ENCODE data around the gene CDKN3. TPM values are rescaled to one million over a fixed set of nuclear protein-coding genes. Genes with fewer than 3 reads are reported as not detected.

Gene CDKN3
- total RNA-seq, 1 donor from 2014 or later, result 10.3 TPM

DNA sequence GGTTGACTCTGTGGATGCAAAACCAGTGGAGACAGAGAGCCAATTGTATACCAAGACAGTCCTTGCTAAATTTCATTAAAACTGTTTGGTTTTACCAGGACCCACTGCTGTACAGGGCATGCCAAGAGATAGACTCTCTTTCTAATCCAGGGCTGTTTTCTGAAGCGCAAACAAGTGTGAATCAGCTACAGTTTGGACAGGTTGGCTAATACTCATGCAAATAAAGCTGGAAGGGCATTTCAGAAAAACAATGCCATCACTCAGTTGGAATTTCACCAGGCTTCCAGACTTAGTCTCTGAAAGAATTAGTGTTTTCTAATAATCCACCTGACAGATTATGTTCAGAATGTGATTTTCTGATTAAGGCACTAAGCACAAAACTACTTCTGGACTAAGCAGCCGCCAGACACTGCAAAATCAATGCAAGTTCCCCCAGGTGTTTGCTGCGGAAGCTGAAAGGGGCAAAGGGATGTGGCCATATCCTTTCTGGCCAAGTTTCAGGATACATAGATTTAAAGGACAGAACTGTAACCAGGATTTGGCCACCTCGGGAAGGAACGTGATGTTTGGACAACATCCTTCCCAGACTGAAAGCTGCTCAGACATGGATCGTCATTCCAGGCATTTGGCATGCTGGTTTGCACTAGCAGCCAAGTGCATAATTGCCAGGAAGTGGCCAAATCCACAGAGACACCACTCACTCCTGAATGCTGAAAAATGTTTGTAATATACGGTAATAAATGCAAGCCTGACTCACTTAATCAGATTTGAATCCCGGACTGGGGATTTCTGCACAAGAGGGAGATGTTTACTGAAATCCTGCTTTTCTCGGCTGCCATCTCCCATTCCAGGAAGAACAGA is 32.0 kb upstream of the CDKN3 start:
- Mint-ChIP-seq H3K9me3 (peaks cover under 1% of the 10 kb centered on the region), H3K36me3 (no peaks in the 10 kb centered on the region), H3K27me3 (ENCODE audit: low read depth) (no peaks in the 10 kb centered on the region), H3K4me1 (peaks cover 21% of the 10 kb centered on the region), H3K4me3 (no peak overlapping the region), H3K27ac (no peak overlapping the region)
- TF ChIP-seq CTCF (IDR thresholded peaks at IDR 0.05; ENCODE audit: unreplicated experiment), result no peak
- DNase-seq (ENCODE audit: low spot score in 2 of 2, unreplicated experiment in 2 of 2), result no peak

DNA sequence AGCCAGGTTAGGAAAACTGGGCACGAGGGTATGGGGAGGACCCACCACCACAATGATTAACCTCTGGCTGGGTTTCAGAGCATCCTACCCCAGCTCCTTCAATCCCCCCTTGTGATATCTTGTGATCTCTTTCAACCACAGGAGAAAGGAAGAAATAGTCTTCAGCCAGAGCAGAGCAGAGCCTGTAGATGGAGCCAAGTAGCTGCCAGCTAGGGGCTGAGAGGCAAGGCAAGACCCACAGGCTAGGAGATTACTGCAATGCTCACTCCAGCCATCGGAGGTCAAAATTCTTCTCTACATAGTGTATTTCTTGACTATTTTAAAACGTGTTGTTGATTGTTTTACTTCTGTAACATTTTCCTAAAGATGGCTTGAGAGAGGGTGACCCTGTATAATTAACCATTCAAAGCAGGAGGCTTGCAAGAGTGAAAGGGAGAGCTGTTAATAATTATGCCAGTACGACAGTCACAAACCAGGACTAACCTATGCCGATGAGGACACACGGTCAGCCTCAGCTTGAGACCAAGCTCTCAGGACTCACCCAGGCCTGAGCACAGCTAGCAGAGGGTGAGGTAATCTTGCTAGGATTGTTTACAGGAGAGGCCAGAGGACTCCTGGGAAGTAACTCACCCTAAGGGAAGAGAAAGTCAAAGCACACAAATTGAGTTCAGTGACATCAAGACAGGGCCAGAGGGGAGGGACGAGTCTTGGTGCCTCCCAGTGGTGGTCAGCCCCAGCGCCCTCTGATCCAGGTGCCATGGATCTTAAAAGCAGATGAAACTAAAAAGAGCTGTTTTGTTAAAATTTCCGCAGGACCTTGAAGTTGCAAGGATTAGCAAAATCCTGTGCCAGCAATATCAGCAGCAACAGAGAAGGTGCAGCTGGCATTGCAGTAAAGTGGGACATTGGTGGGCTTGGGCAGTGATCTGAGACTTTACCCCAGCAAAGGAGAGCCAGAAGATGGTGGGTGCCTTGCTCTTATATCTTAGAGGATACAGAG is 29.8 kb upstream of the CDKN3 start:
- Mint-ChIP-seq H3K9me3 (no peaks in the 10 kb centered on the region), H3K27me3 (ENCODE audit: low read depth) (no peaks in the 10 kb centered on the region), H3K27ac (peak overlapping the region; percentile 41), H3K4me3 (no peak overlapping the region), H3K36me3 (no peaks in the 10 kb centered on the region), H3K4me1 (peaks cover 16% of the 10 kb centered on the region)
- DNase-seq (ENCODE audit: low spot score in 2 of 2, unreplicated experiment in 2 of 2), result no peak
- TF ChIP-seq CTCF (IDR thresholded peaks at IDR 0.05; ENCODE audit: unreplicated experiment), result no peak

DNA sequence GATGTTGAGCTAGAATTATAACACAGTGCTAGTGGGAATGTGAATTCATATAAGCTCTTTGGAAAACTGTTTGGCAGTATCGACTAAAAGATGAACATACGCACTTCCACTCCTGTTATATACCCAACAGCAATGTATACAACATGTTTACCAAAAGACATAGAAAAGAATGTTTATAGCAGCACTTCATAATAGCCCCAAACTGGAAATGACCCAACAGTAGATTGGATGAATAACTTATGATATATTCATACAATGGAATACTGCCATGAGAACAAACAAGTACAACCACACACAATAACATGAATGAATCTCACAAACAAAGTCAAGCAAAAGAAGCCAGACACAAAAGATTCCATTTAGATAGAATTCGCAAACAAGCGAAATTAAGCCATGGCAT is 28.5 kb upstream of the CDKN3 start:
- Mint-ChIP-seq H3K27me3 (ENCODE audit: low read depth) (no peaks in the 10 kb centered on the region), H3K27ac (no peak overlapping the region), H3K36me3 (no peaks in the 10 kb centered on the region), H3K9me3 (no peaks in the 10 kb centered on the region), H3K4me1 (peaks cover 10% of the 10 kb centered on the region), H3K4me3 (no peak overlapping the region)
- no peak for DNase-seq (ENCODE audit: low spot score in 2 of 2, unreplicated experiment in 2 of 2)
- TF ChIP-seq CTCF (IDR thresholded peaks at IDR 0.05; ENCODE audit: unreplicated experiment), result no peak

DNA sequence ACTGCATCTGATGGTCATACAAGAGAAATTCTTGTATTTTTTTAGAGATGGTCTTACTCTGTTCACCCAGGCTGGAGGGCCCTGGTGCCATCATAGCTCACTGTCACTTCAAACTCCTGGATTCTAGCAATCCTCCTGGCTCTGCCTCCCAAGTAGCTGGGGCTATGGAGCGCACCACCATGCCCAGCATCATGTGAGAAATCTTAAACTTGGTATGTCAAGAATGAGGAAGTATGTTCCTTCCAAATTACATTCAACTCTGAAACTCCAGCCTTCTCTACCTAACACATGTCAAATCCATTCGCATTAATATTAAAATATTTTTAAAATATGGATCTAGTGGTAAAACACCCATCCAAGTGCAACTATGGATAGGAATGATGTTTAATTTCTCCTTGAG is 27.5 kb upstream of the CDKN3 start:
- no peak overlapping the region for H3K4me3 Mint-ChIP-seq
- H3K27ac Mint-ChIP-seq, result no peak overlapping the region
- DNase-seq (ENCODE audit: low spot score in 2 of 2, unreplicated experiment in 2 of 2), result no peak
- no peaks in the 10 kb centered on the region for H3K27me3 Mint-ChIP-seq (ENCODE audit: low read depth)
- no peaks in the 10 kb centered on the region for H3K36me3 Mint-ChIP-seq
- no peaks in the 10 kb centered on the region for H3K9me3 Mint-ChIP-seq
- H3K4me1 Mint-ChIP-seq, result peaks cover 10% of the 10 kb centered on the region
- no peak for TF ChIP-seq CTCF (IDR thresholded peaks at IDR 0.05; ENCODE audit: unreplicated experiment)

DNA sequence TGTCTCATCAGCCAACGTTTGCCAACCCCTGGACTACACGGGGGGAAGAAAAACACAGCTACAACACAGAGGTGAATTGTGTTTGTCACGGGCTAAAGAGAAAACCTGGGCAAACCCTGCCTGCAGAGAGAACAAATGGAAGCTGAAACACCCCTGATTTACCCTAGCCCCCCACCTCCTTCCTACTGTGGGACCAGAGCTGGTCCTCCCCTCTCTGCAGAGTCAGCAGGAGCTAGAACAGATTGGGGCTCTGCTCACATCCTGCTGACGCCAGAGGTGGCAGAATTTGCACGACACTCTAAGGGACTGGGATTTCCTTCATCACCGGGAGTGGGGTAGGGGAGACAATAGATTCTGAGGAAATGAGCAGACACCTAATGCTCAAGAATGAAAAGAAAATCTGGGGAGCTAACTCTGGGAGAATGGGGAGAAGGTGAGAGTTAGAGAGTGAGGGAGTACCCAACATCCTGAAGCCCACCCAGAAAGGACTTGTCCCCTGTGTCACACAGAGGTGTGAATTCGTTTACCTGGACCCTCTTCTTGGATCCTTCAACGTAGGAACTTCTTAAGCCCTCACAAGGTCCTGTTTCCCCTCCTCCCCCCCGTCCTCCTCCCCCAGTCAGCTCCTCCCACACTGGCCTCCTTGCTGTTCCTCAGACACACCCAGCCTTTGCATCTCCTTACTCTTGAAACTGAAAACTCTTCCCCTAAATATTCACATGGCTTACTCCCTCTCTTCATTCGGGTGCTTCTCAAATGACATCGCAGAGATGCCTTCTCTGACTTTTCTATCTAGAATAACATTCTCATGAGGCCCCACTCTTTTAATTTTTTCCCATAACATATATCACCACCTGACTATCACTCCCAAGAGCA is 26.2 kb upstream of the CDKN3 start:
- Mint-ChIP-seq H3K9me3 (no peaks in the 10 kb centered on the region), H3K4me1 (peaks cover 16% of the 10 kb centered on the region), H3K27ac (no peak overlapping the region), H3K27me3 (ENCODE audit: low read depth) (no peaks in the 10 kb centered on the region), H3K4me3 (no peak overlapping the region), H3K36me3 (no peaks in the 10 kb centered on the region)
- no peak for DNase-seq (ENCODE audit: low spot score in 2 of 2, unreplicated experiment in 2 of 2)
- no peak for TF ChIP-seq CTCF (IDR thresholded peaks at IDR 0.05; ENCODE audit: unreplicated experiment)

Measured in mesothelial cell of epicardium (in vitro differentiated cells).